Measurements from ENCODE around the gene GFRA4. TPM values are rescaled to one million over a fixed set of nuclear protein-coding genes. Genes with fewer than 3 reads are reported as not detected.

GFRA4 gene
- total RNA-seq, 1 experiment from 2014 or later = not detected

DNA sequence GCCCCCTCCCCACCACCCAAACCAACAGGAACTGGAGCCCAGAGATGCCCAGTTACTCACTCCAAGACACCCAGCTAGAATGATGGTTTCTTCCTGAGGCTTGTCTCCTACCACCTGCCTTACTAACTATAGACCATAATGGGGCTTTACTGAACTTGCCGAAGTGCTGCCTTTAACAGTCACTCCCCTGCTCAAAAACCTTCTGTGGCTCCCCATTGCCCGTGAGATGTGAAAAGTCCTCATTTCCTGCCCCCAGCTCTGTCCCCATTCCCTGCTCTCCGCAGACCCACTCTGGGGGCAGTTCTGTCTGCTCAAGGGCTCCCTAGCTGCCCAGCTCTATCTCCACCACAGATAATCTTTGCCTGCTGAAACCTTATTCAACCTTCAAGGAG lies 44.3 kb upstream of the GFRA4 start:
- Mint-ChIP-seq H3K27me3 (ENCODE audit: low read depth) (no peaks in the 10 kb centered on the region; the same call in none of the 2 replicates), H3K27ac (no peak overlapping the region), H3K9me3 (no peaks in the 10 kb centered on the region), H3K4me1 (no peaks in the 10 kb centered on the region), H3K4me3 (no peak overlapping the region), H3K36me3 (ENCODE audit: insufficient read depth in 1 of 3, low read depth in 3 of 3) (no peaks in the 10 kb centered on the region; a peak in 1 of 7 replicates)
- Histone ChIP-seq H3K9ac (ENCODE audit: extremely low read depth, insufficient read length, low read length) (no peak overlapping the region), H3T11ph (ENCODE audit: low read length) (no peak overlapping the region), H3K9me3 (ENCODE audit: control insufficient read depth, low read depth, low read length) (no peaks in the 10 kb centered on the region), H3K27me3 (ENCODE audit: insufficient read depth, low read length) (no peaks in the 10 kb centered on the region), H3K56ac (ENCODE audit: insufficient read length, low read depth, low read length) (no peak overlapping the region), H3K79me1 (ENCODE audit: insufficient read depth, low read depth, low read length, poor library complexity, severe bottlenecking) (no peaks in the 10 kb centered on the region), H4K5ac (ENCODE audit: insufficient read length, low read depth, low read length) (no peak overlapping the region), H4K91ac (ENCODE audit: insufficient read length, low read depth, low read length) (no peak overlapping the region), H3K14ac (ENCODE audit: insufficient read depth, low read length) (no peak overlapping the region), H2AFZ (ENCODE audit: low read length) (no peak overlapping the region), H3K23me2 (ENCODE audit: insufficient read length, low read depth, low read length, poor library complexity, severe bottlenecking) (no peaks in the 10 kb centered on the region), H4K8ac (replicated peaks; ENCODE audit: insufficient read length, low read depth, low read length) (no peak overlapping the region), H3K23ac (ENCODE audit: insufficient read length, low read depth, low read length) (no peak overlapping the region), H3K4ac (ENCODE audit: low read depth, low read length) (no peak overlapping the region), H2BK5ac (ENCODE audit: insufficient read length, low read length) (no peak overlapping the region), H2AK5ac (ENCODE audit: insufficient read length, low read length) (no peak overlapping the region), H2BK120ac (ENCODE audit: low read depth, low read length, poor library complexity, severe bottlenecking) (no peak overlapping the region), H4K20me1 (ENCODE audit: control insufficient read depth, insufficient read depth, insufficient read length) (no peaks in the 10 kb centered on the region), H3K27ac (ENCODE audit: insufficient read length, low read depth, low read length) (no peak overlapping the region), H3K4me2 (ENCODE audit: insufficient read depth, insufficient read length, low read length) (no peak overlapping the region), H2BK20ac (ENCODE audit: low read depth, low read length, poor library complexity, severe bottlenecking) (no peak overlapping the region), H3K18ac (ENCODE audit: insufficient read length, low read depth, low read length) (no peak overlapping the region), H3K4me1 (ENCODE audit: insufficient read depth, low read length) (no peaks in the 10 kb centered on the region), H2BK15ac (ENCODE audit: low read depth, low read length) (no peak overlapping the region), H2BK12ac (ENCODE audit: insufficient read length, low read depth, low read length) (no peak overlapping the region), H3K79me2 (ENCODE audit: insufficient read depth, low read length) (no peaks in the 10 kb centered on the region)
- WGBS (ENCODE audit: extremely low coverage, insufficient read length, low lambda C conversion rate) = no CpG with 5 or more reads among the region's 3 CpGs
- TF ChIP-seq, protein P1, sequence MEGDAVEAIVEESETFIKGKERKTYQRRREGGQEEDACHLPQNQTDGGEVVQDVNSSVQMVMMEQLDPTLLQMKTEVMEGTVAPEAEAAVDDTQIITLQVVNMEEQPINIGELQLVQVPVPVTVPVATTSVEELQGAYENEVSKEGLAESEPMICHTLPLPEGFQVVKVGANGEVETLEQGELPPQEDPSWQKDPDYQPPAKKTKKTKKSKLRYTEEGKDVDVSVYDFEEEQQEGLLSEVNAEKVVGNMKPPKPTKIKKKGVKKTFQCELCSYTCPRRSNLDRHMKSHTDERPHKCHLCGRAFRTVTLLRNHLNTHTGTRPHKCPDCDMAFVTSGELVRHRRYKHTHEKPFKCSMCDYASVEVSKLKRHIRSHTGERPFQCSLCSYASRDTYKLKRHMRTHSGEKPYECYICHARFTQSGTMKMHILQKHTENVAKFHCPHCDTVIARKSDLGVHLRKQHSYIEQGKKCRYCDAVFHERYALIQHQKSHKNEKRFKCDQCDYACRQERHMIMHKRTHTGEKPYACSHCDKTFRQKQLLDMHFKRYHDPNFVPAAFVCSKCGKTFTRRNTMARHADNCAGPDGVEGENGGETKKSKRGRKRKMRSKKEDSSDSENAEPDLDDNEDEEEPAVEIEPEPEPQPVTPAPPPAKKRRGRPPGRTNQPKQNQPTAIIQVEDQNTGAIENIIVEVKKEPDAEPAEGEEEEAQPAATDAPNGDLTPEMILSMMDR (conservative IDR thresholded peaks at IDR 0.05) = no peak
- no peak for DNase-seq
